NCI-H1092 treated with DMSO at 0.1 percent for 48 hours (cell line): Measurements from ENCODE around the gene CPNE5.

ENCODE experiments used
- DNase-seq: peaks from one replicate; lab custom pipeline; 2025; lab: John Stamatoyannopoulos, UW

Gene CPNE5

DNA sequence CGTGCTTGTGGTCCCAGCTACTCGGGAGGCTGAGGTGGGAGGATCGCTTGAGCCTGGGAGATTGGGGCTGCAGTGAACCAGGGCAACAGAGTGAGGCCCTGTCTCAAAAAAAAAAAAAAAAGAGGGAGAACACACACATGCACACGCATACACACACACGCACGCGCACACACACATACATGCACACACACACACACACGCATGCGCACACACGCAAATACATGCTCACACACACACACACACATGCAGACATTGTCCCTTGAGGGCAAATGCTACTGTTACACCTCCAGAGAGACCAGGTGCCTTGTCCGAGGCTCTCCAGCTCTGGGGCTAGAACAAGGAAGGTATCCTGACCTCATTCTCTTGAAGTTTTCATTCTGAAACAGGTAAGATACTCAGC is 77.1 kb downstream of the CPNE5 start:
- no peak for DNase-seq

DNA sequence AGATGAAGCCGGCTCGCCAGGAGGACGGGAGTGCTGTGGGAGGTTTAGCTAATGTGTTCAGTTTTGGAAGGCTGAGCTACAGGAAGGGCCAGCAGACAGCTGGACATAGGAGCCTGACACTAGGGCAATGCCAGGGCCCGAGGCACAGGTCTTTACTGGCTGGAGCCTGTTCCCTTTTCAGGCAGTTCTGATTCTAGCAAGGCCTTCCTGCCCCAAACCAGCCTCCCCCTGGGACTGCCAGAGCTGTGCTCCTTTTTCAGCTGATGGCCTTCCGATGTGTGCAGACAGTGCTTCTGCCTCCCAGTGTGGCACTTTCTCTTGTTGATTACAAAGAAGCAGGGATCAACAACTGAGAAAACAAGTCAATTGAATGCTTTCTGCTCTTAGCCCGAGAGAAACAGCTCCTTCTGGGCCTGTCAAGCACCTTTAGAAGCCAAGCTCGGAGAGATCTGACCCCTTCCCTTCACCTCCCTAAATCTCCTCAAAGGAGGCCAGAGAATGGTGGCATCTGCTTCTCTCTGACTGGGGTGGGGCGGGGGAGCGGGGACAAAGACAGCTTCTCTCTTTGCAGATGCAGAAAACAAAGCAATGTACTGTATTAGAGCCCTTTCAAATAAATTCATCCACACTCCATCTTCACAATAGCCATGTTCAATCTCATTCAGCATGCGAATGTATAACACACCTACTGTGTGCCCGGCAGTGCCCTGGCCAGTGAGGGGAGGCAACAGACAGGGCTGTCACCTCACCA is 78.4 kb downstream of the CPNE5 start:
- no peak for DNase-seq

DNA sequence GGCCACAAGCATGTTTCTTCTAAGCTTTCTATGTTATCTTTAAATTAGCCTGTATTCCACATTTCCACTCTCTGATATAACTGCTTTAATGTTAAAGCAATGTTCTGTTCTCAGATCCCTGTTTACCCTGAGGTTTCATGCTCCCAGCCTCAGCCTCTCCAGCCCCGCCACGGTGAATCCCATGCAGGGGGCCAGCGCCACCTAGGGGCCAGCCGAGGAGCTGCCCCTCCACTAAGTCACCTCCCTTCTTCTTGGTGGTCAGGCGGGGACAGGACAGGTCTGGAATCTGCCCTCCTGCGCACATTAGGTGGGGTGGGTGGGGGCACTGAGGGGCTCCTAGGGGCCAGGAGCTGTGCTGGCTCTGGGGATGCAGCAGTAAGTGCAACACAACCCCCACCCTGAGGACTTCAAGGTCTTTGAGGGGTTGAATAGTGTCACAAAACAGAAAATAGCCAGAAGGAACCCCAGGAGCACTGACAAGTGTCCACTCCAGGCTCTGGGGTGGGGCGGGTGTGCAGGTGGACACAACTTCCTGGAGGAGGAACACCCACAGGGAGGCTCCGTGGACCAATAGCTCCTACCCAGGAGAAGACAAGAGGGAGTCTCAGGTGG is 80.0 kb downstream of the CPNE5 start:
- peak; percentile 66 for DNase-seq

DNA sequence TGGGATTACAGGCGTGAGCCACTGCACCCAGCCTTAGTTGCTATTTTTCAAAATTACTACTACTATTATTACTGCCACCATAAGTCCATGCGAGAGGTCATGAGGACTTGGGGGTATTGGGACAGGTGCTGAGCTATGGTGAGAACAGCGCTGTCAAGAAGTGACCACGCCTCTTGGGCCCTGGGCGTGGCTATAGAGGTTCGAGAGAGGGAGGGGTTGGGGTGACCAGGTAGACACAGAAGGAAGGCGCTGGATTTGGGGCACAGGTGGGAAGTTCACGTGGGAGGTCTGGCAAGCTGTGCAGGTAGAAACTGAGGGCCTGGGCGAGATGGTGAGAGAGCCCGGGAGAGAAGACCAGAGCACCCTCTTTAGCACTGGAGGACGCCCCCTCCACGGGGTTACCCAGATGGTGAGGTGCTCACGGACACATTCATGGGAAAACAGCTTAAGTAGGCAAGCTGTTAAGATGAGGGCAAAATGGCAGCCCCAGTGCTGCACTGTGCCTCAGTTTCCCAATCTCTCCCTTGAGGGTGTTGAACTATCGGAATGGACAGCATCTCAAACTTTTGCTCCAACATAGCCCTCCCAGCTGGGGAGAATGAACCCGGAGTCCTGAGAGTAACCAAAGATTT is 80.6 kb downstream of the CPNE5 start:
- no peak for DNase-seq

DNA sequence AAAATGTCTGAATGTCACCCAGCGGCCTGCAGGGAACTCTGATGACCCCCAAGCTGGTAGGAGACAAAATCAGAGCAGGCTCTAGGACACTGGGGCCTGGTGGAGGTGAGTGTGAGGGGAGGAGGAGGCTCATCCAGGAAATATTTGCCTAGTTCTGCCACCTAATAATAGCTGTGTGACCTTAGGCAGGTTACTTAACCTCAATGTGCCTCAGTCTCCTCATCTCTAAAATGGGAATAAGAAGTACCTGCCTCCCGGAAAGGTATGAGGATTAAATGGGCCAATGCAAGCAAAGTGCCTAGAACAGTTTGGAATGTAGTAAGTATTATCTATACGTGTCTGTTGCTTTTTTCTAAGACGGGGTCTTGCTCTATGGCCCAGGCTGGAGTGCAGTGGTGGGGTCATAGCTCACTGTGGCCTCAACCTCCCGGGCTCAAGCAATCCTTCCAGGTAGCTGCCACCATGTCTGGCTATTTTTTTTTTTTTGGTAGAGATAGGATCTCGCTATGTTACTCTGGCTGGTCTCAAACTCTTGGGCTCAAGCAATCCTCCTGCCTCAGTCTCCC is 81.2 kb downstream of the CPNE5 start:
- DNase-seq: no peak

DNA sequence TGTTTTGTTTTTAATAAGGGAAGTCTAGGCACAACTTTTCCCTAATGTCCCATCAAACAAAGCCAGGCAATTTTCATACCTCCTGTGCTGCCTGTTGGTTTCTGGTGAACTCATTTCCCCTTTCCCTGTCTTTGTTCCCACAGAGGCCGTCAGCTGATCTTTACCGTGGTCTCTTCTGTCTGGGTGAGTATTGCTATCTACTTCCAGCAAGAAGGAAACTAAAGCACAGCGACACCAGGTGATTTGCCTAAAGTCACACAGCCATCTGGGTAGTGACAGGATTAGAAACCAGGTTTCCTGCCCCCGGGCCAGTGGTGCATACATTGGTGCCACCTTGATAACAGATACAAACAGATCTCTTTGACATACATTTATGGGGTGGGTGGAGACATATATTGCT is 82.0 kb downstream of the CPNE5 start:
- DNase-seq: no peak

DNA sequence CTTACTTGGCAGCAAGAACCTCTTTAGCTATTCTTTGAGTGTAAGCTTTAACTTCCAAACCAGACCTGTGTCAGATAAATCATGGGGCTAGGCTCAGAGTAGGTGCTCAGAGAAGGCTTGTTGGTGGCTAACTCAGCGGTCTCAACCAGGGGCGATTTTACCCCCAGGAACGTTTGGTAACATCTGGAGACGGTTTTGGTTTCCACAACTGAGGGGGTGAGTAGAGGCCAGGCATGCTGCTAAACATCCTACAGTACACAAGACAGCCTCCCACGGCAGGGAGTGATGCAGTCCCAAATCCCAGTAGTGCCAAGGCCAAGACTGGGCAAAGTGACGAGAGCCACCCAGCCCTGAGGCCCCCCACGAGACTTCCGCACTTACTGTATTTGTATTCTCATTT is 82.5 kb downstream of the CPNE5 start:
- no peak for DNase-seq

DNA sequence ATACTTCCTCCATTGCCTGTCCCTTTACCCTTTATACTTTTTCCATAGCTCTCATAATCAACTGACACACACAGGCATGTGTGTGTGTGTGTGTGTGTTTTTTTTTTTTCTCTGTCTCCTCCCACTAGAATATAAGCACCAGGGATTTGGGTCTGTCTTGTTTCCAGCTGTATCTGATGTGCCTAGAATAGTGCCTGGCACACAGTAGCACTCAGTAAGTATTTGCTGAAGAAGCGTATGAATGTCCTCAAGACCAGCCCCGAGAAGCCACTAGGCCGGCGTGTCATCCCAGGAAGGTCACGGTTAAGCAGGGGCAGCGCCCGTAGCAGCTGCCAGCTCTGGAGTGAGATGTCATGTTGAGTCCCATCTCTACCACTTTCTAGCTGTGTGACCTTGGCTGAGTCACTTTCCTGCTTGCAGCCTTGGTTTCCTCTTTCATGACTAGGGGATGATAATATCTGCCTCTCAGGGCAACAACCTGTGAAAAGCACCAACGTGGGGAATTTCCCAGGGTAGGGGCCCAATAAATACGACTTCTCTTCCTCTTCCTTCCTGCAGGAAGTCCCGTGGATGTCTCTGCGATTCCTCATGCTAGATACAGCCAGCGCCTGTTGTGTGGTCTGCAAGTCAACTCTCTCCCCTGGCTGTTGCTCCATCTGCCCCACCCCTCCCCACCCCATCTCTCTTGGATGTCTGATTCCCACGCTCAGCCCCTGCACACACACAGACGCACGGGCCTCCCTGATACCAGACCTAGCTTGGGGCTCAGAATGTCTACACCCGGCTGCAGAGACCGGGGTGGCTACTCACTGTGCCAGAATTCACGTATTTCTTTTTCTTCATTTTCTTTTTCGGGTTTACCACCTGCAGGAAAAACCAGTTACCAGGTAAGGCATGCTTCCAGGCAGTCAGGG is 83.6 kb downstream of the CPNE5 start:
- DNase-seq: no peak

DNA sequence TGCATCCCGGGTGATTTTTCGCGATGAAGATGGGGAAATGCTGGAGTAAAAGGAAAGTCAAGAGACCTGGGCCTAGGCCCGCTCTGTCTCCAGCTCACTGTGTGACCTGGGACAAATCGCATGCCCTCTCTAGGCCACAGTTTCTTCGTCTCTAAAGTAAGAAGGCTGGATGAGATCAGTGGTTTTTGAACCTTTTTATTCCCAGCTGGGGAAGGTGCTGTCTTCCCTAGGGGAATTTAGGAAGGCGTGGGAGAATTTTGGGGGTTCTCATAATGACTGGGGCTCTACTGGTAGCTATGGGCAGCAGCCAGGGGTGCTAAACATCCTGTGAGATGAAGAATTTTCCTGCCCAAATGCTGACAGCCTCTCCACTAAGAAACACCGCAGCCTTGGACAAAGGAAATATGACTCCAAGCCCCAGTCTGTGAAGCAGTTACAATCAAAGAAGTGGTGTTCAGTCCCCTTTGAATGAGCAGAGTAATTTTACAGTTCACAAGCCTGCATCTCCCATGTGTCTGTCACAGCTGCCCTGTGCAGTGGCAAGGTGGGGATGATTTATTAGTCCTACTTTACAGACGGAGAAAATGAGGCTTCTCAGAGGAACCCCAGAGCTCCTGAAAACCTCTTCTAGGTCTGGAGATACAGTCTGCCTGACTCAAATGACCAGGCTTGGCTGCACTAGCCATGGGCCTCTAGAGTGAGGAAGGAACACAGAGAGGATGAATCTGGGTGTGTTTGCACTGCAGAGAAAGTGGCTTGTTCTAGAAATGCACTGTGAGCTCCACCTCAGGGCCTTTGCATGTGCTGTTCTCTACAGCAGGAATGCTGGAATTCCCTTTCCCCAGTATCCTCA is 84.4 kb downstream of the CPNE5 start:
- DNase-seq: no peak

DNA sequence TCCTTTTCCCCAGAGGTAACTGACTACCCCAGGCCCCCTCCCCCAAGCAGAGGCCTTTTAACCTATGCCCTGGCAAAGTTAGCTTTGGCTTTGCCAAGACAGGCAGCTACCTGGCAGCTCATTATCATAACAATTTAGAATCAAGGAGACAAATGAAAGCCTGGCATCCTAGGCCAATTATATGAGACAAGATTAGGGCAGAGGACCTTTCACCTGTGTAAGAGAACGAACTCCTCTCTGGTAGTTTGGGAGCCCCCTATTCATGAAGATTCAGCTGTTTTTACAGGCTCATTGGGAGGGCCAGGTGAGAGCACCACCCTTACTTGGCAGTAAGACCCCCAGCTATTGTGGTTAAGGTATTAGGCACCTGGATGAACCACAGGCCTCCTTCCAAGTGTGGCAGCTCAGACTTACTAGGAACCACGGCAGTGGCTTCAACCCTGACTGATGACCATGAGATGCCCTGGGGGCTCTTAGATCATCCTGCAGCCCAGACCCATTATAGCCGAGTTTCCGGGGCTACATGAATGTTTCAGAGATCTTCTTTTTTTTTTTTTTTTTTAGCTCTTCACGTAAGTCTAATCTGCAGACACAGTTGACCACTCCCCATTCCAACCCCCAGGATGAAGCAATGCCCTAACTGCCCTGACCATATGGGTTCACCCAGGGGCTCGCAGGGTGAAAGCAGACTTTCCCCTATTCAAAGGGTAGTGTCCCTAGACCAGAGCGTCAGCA is 85.4 kb downstream of the CPNE5 start:
- no peak for DNase-seq

DNA sequence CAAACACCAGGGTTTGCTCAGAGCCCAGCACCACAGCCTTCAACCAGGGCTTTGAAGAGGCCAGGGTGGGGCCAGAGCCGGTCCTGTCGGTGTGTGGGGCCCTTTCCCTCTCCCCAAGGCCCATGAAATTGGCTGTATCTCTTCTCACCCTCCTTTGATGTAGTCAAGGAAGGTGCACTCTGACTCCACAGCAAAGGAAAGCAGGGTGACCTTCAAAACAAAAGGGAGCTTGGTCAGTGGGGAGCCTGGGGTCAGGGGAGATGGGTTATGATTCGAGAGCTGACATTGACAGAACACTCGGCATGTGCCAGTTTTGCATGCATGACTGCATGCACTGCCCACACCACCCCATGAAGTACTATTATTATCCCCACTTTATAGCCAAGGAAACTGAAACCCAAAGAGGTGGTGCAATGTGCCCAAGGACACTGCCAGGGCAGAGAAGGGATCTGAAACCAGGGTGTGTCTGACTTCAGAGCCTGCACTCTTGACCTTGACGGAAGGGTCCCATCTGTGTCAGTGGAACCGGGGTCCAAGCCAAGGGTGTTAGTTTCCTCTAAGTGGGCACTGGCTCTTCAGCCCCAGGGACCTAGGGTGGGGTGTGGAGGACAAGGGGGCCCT is 86.2 kb downstream of the CPNE5 start:
- DNase-seq: no peak

DNA sequence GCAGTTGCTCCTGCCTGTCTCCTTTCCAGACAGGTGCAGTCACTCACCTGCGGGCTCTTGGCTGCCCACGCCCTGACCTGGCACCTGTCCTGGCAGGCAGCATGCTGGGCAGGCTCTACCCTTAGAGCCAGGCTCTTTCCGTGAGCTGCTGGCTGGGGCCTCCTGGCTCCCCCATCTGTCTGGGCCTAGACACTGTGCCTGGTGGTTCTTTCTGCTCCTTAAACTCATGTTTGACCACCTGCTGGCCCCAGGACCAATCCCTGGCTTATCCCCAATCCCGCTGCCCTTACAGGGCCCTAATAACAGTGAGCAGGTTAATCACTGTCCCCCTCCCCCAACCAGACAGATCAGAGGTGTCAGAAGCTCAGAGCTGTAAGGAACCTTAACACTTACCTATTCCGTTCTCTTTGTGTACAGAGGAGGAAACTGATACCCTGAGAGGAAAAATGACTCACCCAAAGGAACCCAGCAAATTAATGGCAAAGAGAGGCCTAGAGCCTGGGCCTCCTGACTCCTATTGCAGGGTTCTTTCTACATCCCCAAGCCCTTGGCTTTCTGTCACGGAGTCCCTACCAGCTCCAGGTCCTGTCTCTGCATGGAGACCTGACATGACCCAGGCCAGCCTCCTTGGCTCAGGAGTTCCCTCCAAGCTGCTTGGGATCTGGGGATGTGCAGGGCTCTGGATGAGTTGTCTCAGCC is 86.9 kb downstream of the CPNE5 start:
- DNase-seq: no peak

DNA sequence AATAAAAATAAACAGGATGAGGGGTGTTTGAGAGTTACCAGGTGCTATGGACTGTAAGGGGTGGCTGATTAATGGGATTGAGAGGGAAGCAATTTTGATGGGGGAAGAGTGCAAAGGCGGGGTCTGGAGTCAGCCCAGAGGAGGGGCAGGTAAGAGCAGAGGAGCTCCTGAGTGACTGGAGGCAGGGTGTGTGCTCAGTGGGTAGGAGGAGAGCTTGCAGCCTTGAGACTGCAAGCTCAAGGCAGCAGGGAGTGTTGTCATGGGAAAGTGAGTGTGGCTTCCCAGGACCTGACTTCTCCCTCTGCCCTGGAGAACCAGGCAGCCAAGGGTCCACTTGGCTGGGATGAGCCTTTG is 87.4 kb downstream of the CPNE5 start:
- no peak for DNase-seq

DNA sequence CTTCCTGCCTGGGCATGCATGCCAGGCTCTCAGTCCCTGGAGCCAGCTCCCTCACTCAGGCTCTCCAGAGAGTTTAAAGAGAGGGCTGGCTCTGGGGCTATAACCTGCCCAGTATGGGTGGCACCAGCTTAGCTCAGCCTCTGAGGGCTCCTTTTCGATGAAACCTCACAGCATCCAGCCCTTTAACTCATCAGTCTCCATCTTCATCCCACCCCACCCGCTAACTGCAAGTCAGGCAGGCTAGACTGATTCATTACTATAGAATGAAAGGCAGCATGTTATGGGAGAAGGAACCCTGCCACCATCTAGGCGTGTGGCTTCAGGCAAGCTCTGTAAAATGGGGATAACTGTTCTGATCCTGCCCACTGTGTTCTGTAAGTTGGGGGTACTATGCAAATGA is 88.2 kb downstream of the CPNE5 start:
- DNase-seq: no peak

DNA sequence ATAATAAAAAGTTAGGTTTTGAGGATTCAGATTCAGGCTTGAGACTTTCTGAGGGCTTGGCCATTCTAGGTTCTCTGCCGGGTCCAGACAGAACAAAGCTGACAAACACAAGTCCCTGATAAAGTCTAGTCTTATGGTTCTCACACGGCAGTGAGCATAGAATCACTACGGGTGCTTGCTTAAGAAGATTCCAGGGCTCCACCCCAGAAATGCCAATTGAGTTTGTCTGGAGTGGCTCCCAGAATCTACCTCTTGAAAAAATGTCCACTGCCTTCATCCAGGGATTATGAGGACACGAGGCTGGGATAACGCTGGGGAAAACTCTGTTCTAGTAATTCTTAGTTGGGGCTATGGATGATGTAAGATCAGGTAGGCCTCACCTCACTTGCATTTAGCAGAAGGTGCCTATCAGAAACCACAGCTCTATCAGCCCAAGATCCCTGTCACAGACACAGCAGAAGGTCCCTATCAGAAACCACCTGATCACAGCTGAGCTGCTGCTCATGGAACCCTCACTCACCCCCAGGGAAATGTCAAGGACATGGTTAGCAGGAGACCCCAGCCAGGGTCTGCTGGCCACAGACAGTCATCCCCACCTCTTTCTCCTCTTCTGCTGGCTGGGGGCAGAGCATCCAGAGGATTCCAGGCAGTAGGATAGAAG is 89.3 kb downstream of the CPNE5 start:
- no peak for DNase-seq

DNA sequence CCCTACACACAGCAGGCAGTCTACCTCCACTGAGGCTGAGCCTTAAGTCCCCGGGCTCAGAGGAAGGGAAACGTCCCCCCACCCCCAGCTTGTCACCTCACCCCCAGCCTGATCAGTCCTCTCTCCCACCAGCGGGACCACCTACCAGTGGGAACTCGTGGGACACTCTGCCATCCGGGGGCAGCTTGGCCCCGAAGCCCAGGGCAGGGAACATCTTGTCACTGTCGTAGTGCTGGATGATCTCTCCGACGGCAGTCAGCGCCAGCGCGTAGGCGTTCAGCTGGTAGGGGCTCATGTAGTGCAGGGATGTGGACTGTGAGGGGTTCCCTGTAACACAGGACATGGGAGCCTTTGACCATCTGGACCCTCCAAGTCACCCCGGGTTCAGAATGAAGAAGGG is 93.0 kb downstream of the CPNE5 start:
- no peak for DNase-seq

DNA sequence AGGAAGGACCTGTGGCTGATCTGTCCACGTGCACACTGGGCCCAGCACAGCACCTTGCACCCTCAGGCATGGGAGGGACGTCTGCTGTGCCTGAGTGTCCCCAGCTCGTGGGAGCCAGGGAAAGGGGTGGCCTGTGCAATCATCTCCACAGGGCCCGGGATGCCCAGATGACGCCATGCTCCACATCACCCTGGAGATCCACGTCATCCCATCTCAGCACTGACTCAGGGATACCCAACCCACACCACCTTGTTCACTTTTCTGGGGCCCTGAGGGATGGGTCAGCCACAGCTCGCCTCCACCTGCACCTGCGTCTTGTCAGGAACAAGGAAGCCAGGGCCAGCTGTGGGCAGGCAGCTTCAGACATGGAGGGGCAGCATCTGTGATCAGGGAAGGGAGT is 93.4 kb downstream of the CPNE5 start:
- no peak for DNase-seq

DNA sequence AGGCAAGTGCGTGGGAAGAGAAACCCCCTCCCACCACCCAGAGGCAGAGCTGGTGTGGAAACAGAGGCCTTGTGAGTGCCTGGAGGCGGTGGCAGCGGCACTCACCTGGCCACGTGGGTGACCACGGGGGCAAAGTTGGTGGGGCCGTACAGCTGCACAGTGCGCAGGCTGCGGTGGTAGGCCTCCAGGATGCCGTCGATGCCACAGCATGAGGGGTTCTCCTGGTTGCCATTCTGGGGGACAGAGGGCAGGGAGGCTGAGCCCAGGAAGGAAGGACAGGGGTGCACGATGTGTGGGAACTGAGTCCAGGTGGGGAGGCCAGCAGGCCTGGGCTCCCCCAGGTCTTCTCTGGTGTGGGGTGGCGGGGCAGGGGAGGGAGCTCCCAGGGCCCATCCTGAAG is 94.0 kb downstream of the CPNE5 start:
- no peak for DNase-seq

DNA sequence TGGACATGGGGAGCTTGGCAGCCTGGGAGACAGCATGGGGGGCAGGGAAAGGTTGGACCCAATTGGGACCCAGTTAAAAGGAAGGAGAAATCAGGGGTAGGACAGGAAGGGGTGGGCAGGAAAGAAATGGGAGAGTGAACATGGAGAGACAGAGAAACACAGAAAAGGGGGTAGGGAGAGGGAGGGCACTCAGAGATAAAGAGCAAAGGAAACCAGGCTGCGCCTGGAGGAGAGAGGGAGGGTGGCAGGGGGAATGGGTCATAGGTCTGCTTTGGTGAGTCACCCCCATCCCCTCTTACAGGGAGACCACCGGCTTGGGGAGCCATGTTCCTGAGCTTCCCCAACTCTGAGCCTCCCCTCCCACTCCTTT is 95.0 kb downstream of the CPNE5 start:
- no peak for DNase-seq
